Left lung (tissue), 10 donors: ENCODE data around the gene SVIL. TPM values are rescaled to one million over a fixed set of nuclear protein-coding genes. Genes with fewer than 3 reads are reported as not detected.
"Not testable (repeated sequence)": the region's sequence is repeated elsewhere in the genome, so short reads cannot be mapped to it uniquely, and the experiment has no call there.

Source experiments
- ATAC-seq: fragments of 200-7000 bp; cut with Tn5 transposase; one replicate; pipeline ENCODE4 v1.9.1; 2020; ENCODE audit warnings: moderate library complexity
- DNase-seq, 4 donors: peaks; one replicate each; pipeline ENCODE4 v3.0.0-alpha.2; 2013 to 2020
- H3K27ac ChIP-seq, 2 donors: fragments of 200-600 bp; sonication (generic) in 1 of 2; one replicate each; pipeline versions ENCODE4 v1.5.0 to v1.8.0; 2020 to 2021
- H3K27me3 ChIP-seq, 2 donors: fragments of 200-600 bp; sonication (generic) in 1 of 2; one replicate each; pipeline versions ENCODE4 v1.5.0 to v1.8.0; 2020 to 2021
- H3K36me3 ChIP-seq, 2 donors: fragments of 200-600 bp; sonication (generic) in 1 of 2; one replicate each; pipeline versions ENCODE4 v1.5.0 to v1.8.0; 2020 to 2021
- H3K4me1 ChIP-seq, 2 donors: fragments of 200-600 bp; one replicate each; pipeline ENCODE4 v1.8.0; 2021
- H3K4me3 ChIP-seq, 2 donors: fragments of 200-600 bp; sonication (generic) in 1 of 2; one replicate each; pipeline versions ENCODE4 v1.5.0 to v1.8.0; 2020 to 2021; ENCODE audit warnings: mild to moderate bottlenecking in 1 of 2
- H3K9me3 ChIP-seq, 2 donors: fragments of 200-600 bp; sonication (generic) in 1 of 2; one replicate each; pipeline versions ENCODE4 v1.5.0 to v1.8.0; 2020 to 2021
- CTCF ChIP-seq, 2 donors: fragments of 200-600 bp; sonication (generic) in 1 of 2; IDR thresholded peaks; one replicate each; pipeline versions ENCODE4 v1.5.0 to v1.8.0; 2021; ENCODE audit warnings: antibody characterized with exemption in 2 of 2
- intact Hi-C, 2 donors: fragments of 100-400 bp; cut with DNase I; formaldehyde crosslinking; loops; one replicate each; pipeline versions ENCODE4 v1.11.2 to v1.14.2; 2022
- polyA plus RNA-seq, 6 donors: library from polyadenylated mRNA; unstranded; fragments of 120-200 nt; gene quantifications; one replicate each; pipeline ENCODE4 v1.2.1, GENCODE V29; 2013; ENCODE audit not compliant: insufficient read length in 6 of 6
- total RNA-seq, 2 donors: library from RNA; stranded (reverse); fragmentation: NEBNext Ultra II Directional; extraction: Animal tissue kit (Norgen Biotek cat#: 25700); gene quantifications; one replicate each; pipeline ENCODE4 v1.2.1, GENCODE V29; 2021
- donor health status: DM: no; HTN: yes; CAD: no.
- donor health status: DM: no; HTN: no; CAD: no.

The SVIL gene
- total and polyA plus RNA-seq, 8 donors: 49.3 to 103 (median 54.9) TPM

DNA sequence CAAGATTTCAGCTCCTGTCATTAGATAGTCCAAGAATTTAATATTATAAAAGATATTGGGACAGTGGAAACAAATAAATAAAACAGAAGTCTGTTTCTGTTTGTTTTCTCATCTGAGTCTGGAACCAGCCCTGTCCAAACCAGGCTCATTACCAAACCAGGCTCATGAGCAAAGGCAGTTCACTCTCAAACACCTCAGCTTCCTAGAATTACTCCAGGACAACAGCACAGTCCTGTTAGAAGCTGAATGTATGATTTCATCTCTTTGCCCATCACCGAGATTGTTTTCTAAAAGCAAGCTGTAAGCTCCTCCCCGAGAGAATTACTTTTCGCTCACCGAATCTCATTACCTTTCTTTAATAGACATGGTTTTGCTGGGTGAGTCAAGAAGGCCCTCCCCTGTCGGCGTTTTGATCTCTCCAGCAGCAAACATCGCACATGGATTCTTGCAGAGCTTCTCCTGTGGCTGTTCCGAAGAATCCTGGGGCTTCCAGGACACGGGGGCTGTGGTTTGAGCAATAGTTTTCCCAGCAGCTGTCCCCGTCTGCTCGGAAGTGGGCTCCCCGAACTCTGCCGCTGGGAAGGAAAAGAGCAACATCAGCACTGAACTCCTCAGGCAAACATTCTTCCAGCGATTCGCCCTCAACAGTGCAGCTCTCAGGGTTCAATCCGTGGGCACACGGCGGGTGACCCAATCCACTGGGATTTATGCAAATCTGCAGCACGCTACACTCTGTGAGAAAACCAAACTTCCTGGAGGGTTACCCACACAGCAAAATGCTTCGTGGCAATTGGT is 112.5 kb downstream of the SVIL start:
- peak in 2 of 4 donors; percentile 26 to 62 for DNase-seq
- peak overlapping the region in 1 of 2 donors; percentile 23 for H3K27ac ChIP-seq
- peak; percentile 49 for ATAC-seq
- H3K9me3 ChIP-seq: no peaks in the 10 kb centered on the region
- peaks cover 0 to 95% of the 10 kb centered on the region in 2 donors for H3K36me3 ChIP-seq
- TF ChIP-seq CTCF (IDR thresholded peaks at IDR 0.05): no peak
- no peaks in the 10 kb centered on the region for H3K27me3 ChIP-seq
- no peaks in the 10 kb centered on the region for H3K4me1 ChIP-seq
- no peak overlapping the region for H3K4me3 ChIP-seq
- intact Hi-C loops: no loop called here

- H3K27me3 ChIP-seq: no peaks in the 10 kb centered on the region
- intact Hi-C loops: no loop called here
- no peak for TF ChIP-seq CTCF (IDR thresholded peaks at IDR 0.05)
- no peak for DNase-seq
- H3K36me3 ChIP-seq: peaks cover 0 to 89% of the 10 kb centered on the region in 2 donors
- no peaks in the 10 kb centered on the region for H3K4me1 ChIP-seq
- no peak overlapping the region for H3K27ac ChIP-seq
- ATAC-seq: no peak
- H3K4me3 ChIP-seq: no peak overlapping the region
- no peaks in the 10 kb centered on the region for H3K9me3 ChIP-seq
Observed at GRCh38 chr10:29519659-29520058, 115.1 kb downstream of the SVIL start.

DNA sequence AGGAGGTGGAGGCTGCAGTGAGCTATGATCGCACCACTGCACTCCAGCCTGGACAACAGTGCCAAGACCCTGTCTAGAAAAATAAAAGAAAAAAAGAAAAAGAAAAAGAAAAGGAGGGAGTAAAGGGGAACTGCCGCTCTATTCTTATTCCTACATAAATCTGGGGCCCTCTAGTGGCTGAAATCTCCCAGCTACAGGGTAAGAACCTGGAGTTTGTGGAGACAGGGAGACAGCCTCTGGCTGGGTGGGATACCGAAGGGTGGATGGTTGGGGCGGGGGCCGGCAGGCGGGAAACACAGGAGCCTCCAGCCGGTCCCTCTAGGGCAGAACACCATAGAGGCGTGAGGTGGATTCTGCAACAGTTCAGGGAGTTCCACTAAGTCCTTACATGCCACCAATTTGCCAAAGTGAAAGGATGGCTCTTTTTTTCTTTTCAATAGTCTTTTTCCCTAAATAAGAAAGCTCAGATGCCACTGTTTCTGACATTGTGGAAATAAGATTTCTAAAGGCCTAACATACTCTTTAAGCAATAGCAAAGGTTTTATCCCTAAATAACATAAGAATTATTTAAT is 117.3 kb downstream of the SVIL start:
- Histone ChIP-seq H3K9me3 (no peaks in the 10 kb centered on the region), H3K4me3 (no peak overlapping the region), H3K27ac (no peak overlapping the region), H3K4me1 (no peaks in the 10 kb centered on the region), H3K27me3 (no peaks in the 10 kb centered on the region), H3K36me3 (peaks cover 0 to 76% of the 10 kb centered on the region in 2 donors)
- TF ChIP-seq CTCF (IDR thresholded peaks at IDR 0.05): peak; percentile 23 to 36
- ATAC-seq (peak; percentile 48), DNase-seq (no peak)
- intact Hi-C loops: no loop called here

DNA sequence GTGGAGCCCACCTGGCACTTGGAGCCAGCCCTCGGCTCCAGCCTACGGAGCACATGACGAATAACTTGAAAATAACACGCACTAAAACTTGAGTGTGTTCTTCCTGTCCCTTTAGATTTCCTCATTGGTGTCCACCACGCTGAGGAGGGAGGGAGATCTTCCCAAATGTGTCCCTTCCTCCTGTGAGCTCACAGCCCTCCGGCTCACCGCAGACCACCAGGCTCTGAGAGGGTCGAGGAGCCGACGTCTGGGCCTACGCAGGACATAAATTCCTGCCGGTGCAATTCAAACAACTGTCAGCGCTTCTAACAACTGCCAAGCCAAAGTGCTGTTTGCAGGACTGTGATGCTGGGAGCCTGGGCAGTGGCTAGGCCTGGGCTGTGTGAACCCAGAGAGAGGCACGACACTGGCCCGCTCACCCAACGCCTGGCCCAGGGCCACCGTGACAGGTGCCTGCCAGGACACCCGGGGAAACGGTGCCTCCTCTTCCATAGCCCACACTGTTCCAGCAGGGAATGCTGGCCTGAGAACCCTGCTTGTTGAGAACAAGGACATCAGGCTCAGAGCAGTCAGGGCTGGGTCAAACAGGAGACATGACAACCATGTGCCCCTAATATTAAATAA is 118.3 kb downstream of the SVIL start:
- DNase-seq, intact Hi-C loops: not testable (repeated sequence)
- H3K36me3 ChIP-seq: peaks cover 0 to 76% of the 10 kb centered on the region in 2 donors

GRCh38 chr10:29515879-29516278 is 118.9 kb downstream of the SVIL start:
- H3K27me3 ChIP-seq, H3K4me3 ChIP-seq, H3K27ac ChIP-seq, intact Hi-C loops, ATAC-seq, H3K4me1 ChIP-seq, H3K9me3 ChIP-seq, DNase-seq: not testable (repeated sequence)
- peaks cover 0 to 72% of the 10 kb centered on the region in 2 donors for H3K36me3 ChIP-seq

More for the DNA sequence above, 118.3 kb downstream of the SVIL start:
- H3K4me3 ChIP-seq, H3K27ac ChIP-seq, H3K4me1 ChIP-seq, H3K27me3 ChIP-seq, ATAC-seq, H3K9me3 ChIP-seq: not testable (repeated sequence)

GRCh38 chr10:29515104-29515503 is 119.7 kb downstream of the SVIL start:
- DNase-seq, H3K9me3 ChIP-seq, H3K4me3 ChIP-seq, ATAC-seq, H3K27ac ChIP-seq, H3K27me3 ChIP-seq, H3K4me1 ChIP-seq, intact Hi-C loops: not testable (repeated sequence)
- peaks cover 0 to 66% of the 10 kb centered on the region in 2 donors for H3K36me3 ChIP-seq
